H1 (cell line): ENCODE results near the gene TAF4. TPM values are rescaled to one million over a fixed set of nuclear protein-coding genes. Genes with fewer than 3 reads are reported as not detected.

Experiments
- CTCF ChIA-PET: fragments of 300-600 bp; sonication (Branson Sonifier 250); formaldehyde crosslinking; loops from one replicate; lab custom pipeline; 2021; ENCODE audit not compliant: partially characterized antibody; lab: Charles Lee
- POLR2A ChIA-PET: fragments of 300-600 bp; sonication (Branson Sonifier 250); formaldehyde crosslinking; loops from one replicate; lab custom pipeline; 2021; ENCODE audit warnings: inconsistent platforms; ENCODE audit not compliant: partially characterized antibody; lab: Charles Lee
- DNase-seq, 2 experiments: peaks; one replicate each; pipeline versions ENCODE4 v3.0.0 to v3.0.0-alpha.2; 2010 to 2022; ENCODE audit warnings: low spot score in 2 of 2, low read depth in 1 of 2, mixed read lengths in 1 of 2
- FAIRE-seq: peaks from 2 replicates; lab custom pipeline; 2011; peaks lifted over from hg19 to GRCh38; lab: Jason Lieb, UNC
- H2AFZ ChIP-seq: 2 replicates; pipeline ENCODE4 v1.8.1; 2012; ENCODE audit warnings: low read length, inconsistent platforms
- H2AK5ac ChIP-seq: 2 replicates; pipeline ENCODE4 v1.6.1; 2013; ENCODE audit warnings: low read depth, low read length
- H2BK120ac ChIP-seq: replicated peaks from 2 replicates; pipeline ENCODE3; 2013; ENCODE audit warnings: low read depth, low read length, inconsistent platforms
- H2BK12ac ChIP-seq: 2 replicates; pipeline ENCODE4 v1.6.1; 2013; ENCODE audit warnings: low read depth, low read length
- H2BK15ac ChIP-seq: 2 replicates; pipeline ENCODE4 v1.6.1; 2013; ENCODE audit warnings: low read length
- H2BK20ac ChIP-seq: 2 replicates; pipeline ENCODE4 v1.6.1; 2013; ENCODE audit warnings: low read length
- H2BK5ac ChIP-seq: 2 replicates; pipeline ENCODE4 v1.6.1; 2013; ENCODE audit warnings: low read depth, low read length
- H3K14ac ChIP-seq: 2 replicates; pipeline ENCODE4 v1.6.1; 2013; ENCODE audit warnings: inconsistent platforms; ENCODE audit not compliant: insufficient read length
- H3K18ac ChIP-seq: 2 replicates; pipeline ENCODE4 v1.6.1; 2013; ENCODE audit warnings: low read length; ENCODE audit errors: extremely low read depth
- H3K23ac ChIP-seq: 2 replicates; pipeline ENCODE4 v1.6.1; 2013; ENCODE audit warnings: inconsistent platforms; ENCODE audit not compliant: insufficient read length
- H3K23me2 ChIP-seq: 2 replicates; pipeline ENCODE4 v1.6.1; 2013; ENCODE audit warnings: low read depth, low read length
- H3K27ac ChIP-seq: 2 replicates; pipeline ENCODE4 v1.6.1; 2011; ENCODE audit warnings: low read depth, low read length, inconsistent platforms
- H3K27me3 ChIP-seq, 4 experiments: replicated peaks in 1 of 4; 1 replicate in 1 of 4; 2 replicates in 3 of 4; pipeline versions ENCODE4 v1.6.1 to v1.8.1; 2011 to 2013; ENCODE audit warnings: low read length in 3 of 4, mild to moderate bottlenecking in 3 of 4, inconsistent platforms in 2 of 4, mixed read lengths in 2 of 4, moderate library complexity in 1 of 4; ENCODE audit not compliant: control insufficient read depth in 3 of 4, insufficient read depth in 3 of 4; ENCODE audit errors: extremely low read depth in 1 of 4
- H3K36me3 ChIP-seq, 4 experiments: 2 replicates each; pipeline versions ENCODE4 v1.6.1 to v1.8.1; 2011 to 2013; ENCODE audit warnings: mild to moderate bottlenecking in 4 of 4, low read length in 3 of 4, moderate library complexity in 2 of 4, control low read depth in 1 of 4, inconsistent platforms in 1 of 4; ENCODE audit not compliant: insufficient read depth in 4 of 4, control insufficient read depth in 2 of 4
- H3K4ac ChIP-seq: replicated peaks from 2 replicates; pipeline ENCODE3; 2013; ENCODE audit warnings: low read length, low read depth, mixed read lengths, inconsistent platforms; ENCODE audit not compliant: insufficient read length
- H3K4me1 ChIP-seq, 4 experiments: replicated peaks in 1 of 4; 1 replicate in 1 of 4; 2 replicates in 3 of 4; pipeline versions ENCODE4 v1.6.1 to v1.8.1; 2011 to 2013; ENCODE audit warnings: low read length in 3 of 4, inconsistent platforms in 2 of 4, mixed read lengths in 1 of 4; ENCODE audit not compliant: insufficient read depth in 4 of 4, control insufficient read depth in 3 of 4
- H3K4me2 ChIP-seq, 2 experiments: 2 replicates each; pipeline versions ENCODE4 v1.6.1 to v1.8.1; 2011 to 2013; ENCODE audit warnings: low read depth in 2 of 2, low read length in 2 of 2, control low read depth in 1 of 2, inconsistent platforms in 1 of 2, mild to moderate bottlenecking in 1 of 2; ENCODE audit not compliant: insufficient read depth in 1 of 2
- H3K4me3 ChIP-seq, 4 experiments: fragments of 200-600, 300-600 bp in 1 of 4; sonication (generic), shearing (Covaris generic), sonication (Bioruptor Twin) in 1 of 4; 2 replicates each; pipeline versions ENCODE4 v1.5.1 to v1.8.1; 2011 to 2016; ENCODE audit warnings: low read length in 4 of 4, low read depth in 3 of 4, control low read depth in 2 of 4, inconsistent platforms in 2 of 4, mild to moderate bottlenecking in 2 of 4, mixed read lengths in 1 of 4, moderate library complexity in 1 of 4; ENCODE audit not compliant: insufficient read depth in 2 of 4; ENCODE audit errors: extremely low read depth in 1 of 4
- H3K56ac ChIP-seq: replicated peaks from 2 replicates; pipeline ENCODE3; 2013; ENCODE audit warnings: low read depth, mild to moderate bottlenecking, mixed read lengths, low read length, inconsistent platforms; ENCODE audit not compliant: insufficient read length
- H3K79me1 ChIP-seq: 2 replicates; pipeline ENCODE4 v1.6.1; 2013; ENCODE audit warnings: low read depth, low read length, control low read depth
- H3K79me2 ChIP-seq, 2 experiments: 2 replicates each; pipeline versions ENCODE4 v1.6.1 to v1.8.1; 2012 to 2013; ENCODE audit warnings: low read length in 2 of 2, mild to moderate bottlenecking in 2 of 2, inconsistent platforms in 1 of 2; ENCODE audit not compliant: insufficient read depth in 2 of 2, control insufficient read depth in 1 of 2
- H3K9ac ChIP-seq, 4 experiments: replicated peaks in 1 of 4; 1 replicate in 1 of 4; 2 replicates in 3 of 4; pipeline versions ENCODE4 v1.6.1 to v1.8.1; 2011 to 2013; ENCODE audit warnings: low read depth in 3 of 4, low read length in 3 of 4, control low read depth in 2 of 4, mild to moderate bottlenecking in 2 of 4, moderate library complexity in 2 of 4, inconsistent platforms in 1 of 4; ENCODE audit errors: extremely low read depth in 1 of 4
- H3K9me3 ChIP-seq, 2 experiments: 2 replicates each; pipeline versions ENCODE4 v1.6.1 to v1.8.1; 2012 to 2013; ENCODE audit warnings: mild to moderate bottlenecking in 2 of 2, moderate library complexity in 2 of 2, control low read depth in 1 of 2, inconsistent platforms in 1 of 2, low read depth in 1 of 2, low read length in 1 of 2, mixed read lengths in 1 of 2; ENCODE audit not compliant: insufficient read depth in 2 of 2
- H4K20me1 ChIP-seq, 2 experiments: replicated peaks in 1 of 2; 2 replicates each; pipeline versions ENCODE3 to v1.8.1; 2011 to 2013; ENCODE audit warnings: inconsistent platforms in 2 of 2, low read length in 2 of 2, mild to moderate bottlenecking in 1 of 2; ENCODE audit not compliant: insufficient read depth in 2 of 2, control insufficient read depth in 1 of 2
- H4K5ac ChIP-seq: 2 replicates; pipeline ENCODE4 v1.6.1; 2013; ENCODE audit warnings: low read length, low read depth, mixed read lengths, inconsistent platforms; ENCODE audit not compliant: insufficient read length
- H4K8ac ChIP-seq: 2 replicates; pipeline ENCODE4 v1.8.0; 2013; ENCODE audit warnings: mild to moderate bottlenecking, moderate library complexity, low read length, inconsistent platforms; ENCODE audit not compliant: insufficient read depth; ENCODE audit errors: extremely low read depth
- H4K91ac ChIP-seq: replicated peaks from 2 replicates; pipeline ENCODE3; 2013; ENCODE audit warnings: low read length, mixed read lengths, inconsistent platforms; ENCODE audit not compliant: insufficient read length
- CHD2 ChIP-seq: IDR thresholded peaks from 2 replicates; pipeline ENCODE4 v1.6.1; 2012; ENCODE audit warnings: low read length, improper control_type of control experiment
- CTCF ChIP-seq, 3 experiments: IDR thresholded peaks; 1 replicate in 2 of 3; 2 replicates in 1 of 3; pipeline versions ENCODE4 v1.5.1 to v1.6.1; 2011; ENCODE audit warnings: low read length in 3 of 3, mild to moderate bottlenecking in 3 of 3, inconsistent platforms in 2 of 3, low read depth in 1 of 3, moderate library complexity in 1 of 3; ENCODE audit not compliant: insufficient read depth in 1 of 3; ENCODE audit errors: control extremely low read depth in 1 of 3
- MAFK ChIP-seq: IDR thresholded peaks from 2 replicates; pipeline ENCODE4 v1.6.1; 2012; ENCODE audit warnings: low read depth, mild to moderate bottlenecking, improper control_type of control experiment, low read length
- WGBS, 2 experiments: shearing (Covaris generic) in 1 of 2; methylation state at CpG; one replicate each; pipeline versions ENCODE4 v1.1.6 to v1.1.7; 2013 to 2015; ENCODE audit warnings: low lambda C conversion rate in 2 of 2, mixed read lengths in 2 of 2, inconsistent platforms in 1 of 2, low coverage in 1 of 2, missing lambda C conversion rate in 1 of 2; ENCODE audit not compliant: insufficient replicate concordance in 2 of 2, insufficient coverage in 1 of 2, insufficient read length in 1 of 2; ENCODE audit errors: extremely low coverage in 1 of 2, missing lambda C conversion rate in 1 of 2; 5-methylcytosine and 5-hydroxymethylcytosine counted together
- polyA plus RNA-seq, 7 experiments: library from polyadenylated mRNA; depleted of rRNA in 3 of 7; stranded (reverse) in 5 of 7; unstranded in 2 of 7; fragments of >200 nt in 5 of 7; fragments of 200-250 nt in 2 of 7; gene quantifications; 1 replicate in 5 of 7; 2 replicates in 1 of 7; 4 replicates in 1 of 7; pipeline versions ENCODE4 v1.2.1 to v1.2.3, GENCODE V29; 2011 to 2013; ENCODE audit warnings: missing spikeins in 2 of 7, mixed read lengths in 2 of 7
- total RNA-seq: library from RNA; stranded (reverse); fragmentation: NEBNext Ultra II Directional; extraction: Animal tissue kit (Norgen Biotek cat#: 25700); gene quantifications from 2 replicates; pipeline ENCODE4 v1.2.1, GENCODE V29; 2021

Gene TAF4
- total and polyA plus RNA-seq, 2 of the 8 experiments (the other 6 are each of a cell fraction or from before 2014, with no cell fraction given): 16.0 to 30.1 TPM

- Histone ChIP-seq H2BK12ac (no peak overlapping the region), H3K23ac (no peak overlapping the region), H4K20me1 (peaks cover 2% of the 10 kb centered on the region in 2 experiments), H3K4ac (no peak overlapping the region), H3K36me3 (no peaks in the 10 kb centered on the region), H2AK5ac (no peak overlapping the region), H2BK20ac (no peak overlapping the region), H3K27me3 (no peaks in the 10 kb centered on the region; a peak in 1 of 7 replicates), H4K91ac (no peak overlapping the region), H3K27ac (no peak overlapping the region), H2BK120ac (no peak overlapping the region), H3K23me2 (no peaks in the 10 kb centered on the region), H3K9me3 (no peaks in the 10 kb centered on the region), H3K79me2 (no peaks in the 10 kb centered on the region), H4K5ac (no peak overlapping the region), H2BK15ac (no peak overlapping the region), H3K4me2 (no peak overlapping the region), H3K18ac (no peak overlapping the region), H3K79me1 (no peaks in the 10 kb centered on the region; the same call in 1 of the 2 replicates), H3K14ac (no peak overlapping the region), H4K8ac (no peak overlapping the region), H3K56ac (no peak overlapping the region), H2AFZ (no peak overlapping the region), H2BK5ac (no peak overlapping the region), H3K4me1 (peaks cover 5 to 35% (median 15%) of the 10 kb centered on the region in 4 experiments), H3K9ac (no peak overlapping the region), H3K4me3 (no peak overlapping the region)
- ChIA-PET CTCF (interaction anchor here (0.5 to 1.3 kb wide), 11 partner anchors 12 to 1677 kb away, joined by 3 to 4 read pairs (median 3); no protein-coding TSS in a partner anchor), POLR2A (interaction anchor here (1.8 kb wide), 1 partner anchor 112 kb away, joined by 5 read pairs; no protein-coding TSS in a partner anchor)
- TF ChIP-seq CHD2 (no peak), MAFK (no peak), CTCF (IDR thresholded peaks at IDR 0.05; ENCODE audit: control extremely low read depth in 1 of 3, insufficient read depth in 1 of 3, low read depth in 1 of 3, low read length in 3 of 3) (peak in 1 of 3 experiments; percentile 6; a peak in 1 of 4 replicates)
- FAIRE-seq: no peak
- DNase-seq: peak in 1 of 2 experiments; percentile 39
- WGBS, 2 experiments: 86% methylated on average over 15 of the region's 16 CpGs; no CpG with 5 or more reads in 1 of the 2 experiments
These were observed 111.2 kb downstream of the TAF4 start for GRCh38 chr20:61954276-61955021.
